HepG2 (cell line): ENCODE results near the gene SUCLG1. TPM values are rescaled to one million over a fixed set of nuclear protein-coding genes. Genes with fewer than 3 reads are reported as not detected.

Experiments
- GZF1 ChIP-seq: sonication (generic); formaldehyde crosslinking; IDR thresholded peaks from 2 replicates; pipeline ENCODE4 v1.5.1; 2020; ENCODE audit warnings: mild to moderate bottlenecking, missing genetic modification reagents
- HMGXB3 ChIP-seq: sonication (generic); formaldehyde crosslinking; IDR thresholded peaks from 2 replicates; pipeline ENCODE4 v1.4.0; 2020; ENCODE audit warnings: missing genetic modification reagents, borderline replicate concordance
- MIER2 ChIP-seq: IDR thresholded peaks from 2 replicates; pipeline ENCODE4 v1.6.1; 2016; ENCODE audit warnings: missing biosample characterization, missing genetic modification reagents
- NCOA1 ChIP-seq: sonication (generic); formaldehyde crosslinking; IDR thresholded peaks from 2 replicates; pipeline ENCODE4 v1.9.0; 2021; ENCODE audit warnings: missing genetic modification reagents
- NR2F1 ChIP-seq, 2 experiments: fragments of 450-650 bp in 1 of 2; formaldehyde crosslinking in 1 of 2; IDR thresholded peaks; 2 replicates each; pipeline versions ENCODE4 v1.5.0 to v1.6.1; 2016 to 2020; ENCODE audit warnings: mild to moderate bottlenecking in 1 of 2, missing compliant biosample characterization in 1 of 2, missing genetic modification reagents in 1 of 2, moderate library complexity in 1 of 2
- TFE3 ChIP-seq: IDR thresholded peaks from 2 replicates; pipeline ENCODE4 v1.6.1; 2016
- ZKSCAN1 ChIP-seq: fragments of 150-350 bp; IDR thresholded peaks from 2 replicates; pipeline ENCODE4 v1.6.1; 2014; ENCODE audit warnings: low read length
- polyA plus RNA-seq, 8 experiments: library from polyadenylated mRNA; depleted of rRNA in 3 of 8; stranded (reverse) in 7 of 8; unstranded in 1 of 8; fragments of >200 nt; fragmentation: Illumina TruSeq in 4 of 8; extraction: Trizol in 4 of 8; gene quantifications; 2 replicates each; pipeline versions ENCODE4 v1.2.1 to v1.2.3, GENCODE V29; 2011 to 2016; ENCODE audit warnings: low read depth in 4 of 8, missing spikeins in 1 of 8, mixed read lengths in 1 of 8; ENCODE audit not compliant: insufficient read depth in 1 of 8
- total RNA-seq, 5 experiments: library from RNA; depleted of rRNA; stranded (reverse); fragments of >200 nt; fragmentation: Illumina TruSeq; extraction: Trizol; gene quantifications; 2 replicates each; pipeline ENCODE4 v1.2.3, GENCODE V29; 2016; ENCODE audit warnings: low read depth in 1 of 5

The SUCLG1 gene
- total and polyA plus RNA-seq, 2 of the 13 experiments (the other 11 are each of a cell fraction or from before 2014, with no cell fraction given), result 58.7 to 121 TPM

GRCh38 chr2:84459018-84459943 is at the start of gene SUCLG1 (continued):
- TF ChIP-seq TFE3 (CRISPR knock-in tag) (peak; percentile 12; the same call in 1 of the 2 replicates), GZF1 (CRISPR knock-in tag) (peak; percentile 40; the same call in 1 of the 2 replicates), HMGXB3 (CRISPR knock-in tag) (no peak), MIER2 (no peak), ZKSCAN1 (no peak), NCOA1 (CRISPR knock-in tag) (no peak), NR2F1 (CRISPR knock-in tag; IDR thresholded peaks at IDR 0.05) (peak in 1 of 2 experiments; percentile 54; a peak in 2 of 4 replicates)
